ENCODE results near the gene TEDDM1.

DNA sequence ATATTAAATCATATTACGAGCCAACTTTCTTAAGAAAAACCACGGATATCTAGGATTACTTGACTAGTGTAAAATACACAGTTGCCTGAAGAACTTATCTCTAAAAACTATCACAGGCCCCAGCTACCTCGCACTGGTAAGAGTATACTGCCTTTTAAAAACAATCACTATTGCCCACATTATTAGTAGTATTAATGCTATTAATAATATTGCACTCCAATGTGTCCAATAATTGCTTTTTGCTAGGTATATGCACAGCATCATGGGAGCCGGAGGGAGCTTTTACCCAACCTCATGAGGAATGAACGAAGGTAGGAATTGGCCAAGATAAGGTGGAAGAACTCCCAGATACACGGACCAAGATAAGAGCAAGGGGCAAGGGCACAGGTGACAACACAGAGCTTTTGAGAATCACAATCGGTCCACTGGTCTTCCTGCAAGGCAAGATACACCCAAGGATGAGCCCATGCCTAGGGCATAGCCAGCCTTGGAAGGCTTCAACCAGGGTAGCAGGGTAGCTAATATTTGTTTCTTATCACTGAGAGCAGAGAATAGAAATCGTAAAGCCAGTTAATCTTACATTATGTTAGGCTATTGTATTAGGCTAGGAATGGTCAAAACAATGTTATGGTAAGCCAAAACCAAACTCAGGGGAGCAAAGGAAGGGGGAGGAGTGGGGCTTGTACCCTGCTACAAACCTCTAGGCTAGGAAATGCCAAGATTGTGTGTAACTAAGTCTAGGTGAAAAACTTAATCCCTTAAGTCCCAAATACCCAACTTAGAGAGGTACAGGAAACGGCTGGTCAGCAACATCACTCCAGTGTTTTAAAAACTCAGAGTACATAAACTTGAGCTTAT, 18.3 kb downstream of the TEDDM1 start:
- TF ChIP-seq, protein P1, sequence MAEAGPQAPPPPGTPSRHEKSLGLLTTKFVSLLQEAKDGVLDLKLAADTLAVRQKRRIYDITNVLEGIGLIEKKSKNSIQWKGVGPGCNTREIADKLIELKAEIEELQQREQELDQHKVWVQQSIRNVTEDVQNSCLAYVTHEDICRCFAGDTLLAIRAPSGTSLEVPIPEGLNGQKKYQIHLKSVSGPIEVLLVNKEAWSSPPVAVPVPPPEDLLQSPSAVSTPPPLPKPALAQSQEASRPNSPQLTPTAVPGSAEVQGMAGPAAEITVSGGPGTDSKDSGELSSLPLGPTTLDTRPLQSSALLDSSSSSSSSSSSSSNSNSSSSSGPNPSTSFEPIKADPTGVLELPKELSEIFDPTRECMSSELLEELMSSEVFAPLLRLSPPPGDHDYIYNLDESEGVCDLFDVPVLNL (CRISPR knock-in tag; IDR thresholded peaks at IDR 0.05; ENCODE audit: borderline replicate concordance, low read depth) = no peak
- TF ChIP-seq, protein P2, sequence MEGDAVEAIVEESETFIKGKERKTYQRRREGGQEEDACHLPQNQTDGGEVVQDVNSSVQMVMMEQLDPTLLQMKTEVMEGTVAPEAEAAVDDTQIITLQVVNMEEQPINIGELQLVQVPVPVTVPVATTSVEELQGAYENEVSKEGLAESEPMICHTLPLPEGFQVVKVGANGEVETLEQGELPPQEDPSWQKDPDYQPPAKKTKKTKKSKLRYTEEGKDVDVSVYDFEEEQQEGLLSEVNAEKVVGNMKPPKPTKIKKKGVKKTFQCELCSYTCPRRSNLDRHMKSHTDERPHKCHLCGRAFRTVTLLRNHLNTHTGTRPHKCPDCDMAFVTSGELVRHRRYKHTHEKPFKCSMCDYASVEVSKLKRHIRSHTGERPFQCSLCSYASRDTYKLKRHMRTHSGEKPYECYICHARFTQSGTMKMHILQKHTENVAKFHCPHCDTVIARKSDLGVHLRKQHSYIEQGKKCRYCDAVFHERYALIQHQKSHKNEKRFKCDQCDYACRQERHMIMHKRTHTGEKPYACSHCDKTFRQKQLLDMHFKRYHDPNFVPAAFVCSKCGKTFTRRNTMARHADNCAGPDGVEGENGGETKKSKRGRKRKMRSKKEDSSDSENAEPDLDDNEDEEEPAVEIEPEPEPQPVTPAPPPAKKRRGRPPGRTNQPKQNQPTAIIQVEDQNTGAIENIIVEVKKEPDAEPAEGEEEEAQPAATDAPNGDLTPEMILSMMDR (IDR thresholded peaks at IDR 0.05) = no peak
- TF ChIP-seq, protein P3, sequence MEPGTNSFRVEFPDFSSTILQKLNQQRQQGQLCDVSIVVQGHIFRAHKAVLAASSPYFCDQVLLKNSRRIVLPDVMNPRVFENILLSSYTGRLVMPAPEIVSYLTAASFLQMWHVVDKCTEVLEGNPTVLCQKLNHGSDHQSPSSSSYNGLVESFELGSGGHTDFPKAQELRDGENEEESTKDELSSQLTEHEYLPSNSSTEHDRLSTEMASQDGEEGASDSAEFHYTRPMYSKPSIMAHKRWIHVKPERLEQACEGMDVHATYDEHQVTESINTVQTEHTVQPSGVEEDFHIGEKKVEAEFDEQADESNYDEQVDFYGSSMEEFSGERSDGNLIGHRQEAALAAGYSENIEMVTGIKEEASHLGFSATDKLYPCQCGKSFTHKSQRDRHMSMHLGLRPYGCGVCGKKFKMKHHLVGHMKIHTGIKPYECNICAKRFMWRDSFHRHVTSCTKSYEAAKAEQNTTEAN (CRISPR knock-in tag; IDR thresholded peaks at IDR 0.05) = no peak
- TF ChIP-seq CREM (CRISPR knock-in tag; IDR thresholded peaks at IDR 0.05) = no peak
- TF ChIP-seq GRHL2 (CRISPR knock-in tag; IDR thresholded peaks at IDR 0.05; ENCODE audit: insufficient replicate concordance, severe bottlenecking) = no peak
- TF ChIP-seq TEAD4 (CRISPR knock-in tag; IDR thresholded peaks at IDR 0.05) = no peak
- no peak for TF ChIP-seq MAX (CRISPR knock-in tag; IDR thresholded peaks at IDR 0.05)
- no peak for TF ChIP-seq SP1 (CRISPR knock-in tag; conservative IDR thresholded peaks at IDR 0.05)
- TF ChIP-seq NR2C2 (CRISPR knock-in tag; IDR thresholded peaks at IDR 0.05) = no peak
- no peak for TF ChIP-seq JUN (CRISPR knock-in tag; IDR thresholded peaks at IDR 0.05)

Data from WTC11 (cell line).